ENCODE measurements around the gene RPS27L.
"Not testable (repeated sequence)": the region's sequence is repeated elsewhere in the genome, so short reads cannot be mapped to it uniquely, and the experiment has no call there.

The RPS27L gene

GRCh38 chr15:63140936-63141335 is 16.3 kb downstream of the RPS27L start:
- no peak for DNase-seq (ENCODE audit: low read depth, low spot score)

- DNase-seq (ENCODE audit: low read depth, low spot score): no peak
Measured at GRCh38 chr15:63136742-63137141, 20.5 kb downstream of the RPS27L start.

- DNase-seq (ENCODE audit: low read depth, low spot score): no peak
Measured at GRCh38 chr15:63135804-63136203, 21.5 kb downstream of the RPS27L start.

GRCh38 chr15:63135281-63135680 is 22.0 kb downstream of the RPS27L start:
- DNase-seq (ENCODE audit: low read depth, low spot score): no peak

- no peak for DNase-seq (ENCODE audit: low read depth, low spot score)
Measured at GRCh38 chr15:63134245-63134985, 22.9 kb downstream of the RPS27L start.

GRCh38 chr15:63133786-63134185 is 23.5 kb downstream of the RPS27L start:
- no peak for DNase-seq (ENCODE audit: low read depth, low spot score)

- no peak for DNase-seq (ENCODE audit: low read depth, low spot score)
Measured at GRCh38 chr15:63126726-63127125, 30.6 kb downstream of the RPS27L start.

- no peak for DNase-seq (ENCODE audit: low read depth, low spot score)
Measured at GRCh38 chr15:63124506-63124905, 32.8 kb downstream of the RPS27L start.

GRCh38 chr15:63122002-63122875 is 35.0 kb downstream of the RPS27L start:
- DNase-seq (ENCODE audit: low read depth, low spot score): peak; percentile 73

GRCh38 chr15:63121382-63122001 is 35.8 kb downstream of the RPS27L start, which contains the start of gene LACTB:
LACTB (plus strand) TSS chr15:63121861; CDS start chr15:63121872, 11 bp downstream.
- DNase-seq (ENCODE audit: low read depth, low spot score): peak; percentile 81

- no peak for DNase-seq (ENCODE audit: low read depth, low spot score)
Measured at GRCh38 chr15:63118854-63119253, 38.4 kb downstream of the RPS27L start.

GRCh38 chr15:63114465-63114864 is 42.8 kb downstream of the RPS27L start:
- no peak for DNase-seq (ENCODE audit: low read depth, low spot score)

- DNase-seq (ENCODE audit: low read depth, low spot score): no peak
Measured at GRCh38 chr15:63112871-63113270, 44.4 kb downstream of the RPS27L start.

GRCh38 chr15:63111481-63111880 is 45.8 kb downstream of the RPS27L start:
- DNase-seq (ENCODE audit: low read depth, low spot score): no peak

GRCh38 chr15:63110428-63111026 is 46.8 kb downstream of the RPS27L start:
- peak; percentile 18 for DNase-seq (ENCODE audit: low read depth, low spot score)

GRCh38 chr15:63109920-63110319 is 47.4 kb downstream of the RPS27L start:
- DNase-seq (ENCODE audit: low read depth, low spot score): no peak

GRCh38 chr15:63109498-63109897 is 47.8 kb downstream of the RPS27L start:
- no peak for DNase-seq (ENCODE audit: low read depth, low spot score)

GRCh38 chr15:63107895-63108546 is 49.3 kb downstream of the RPS27L start:
- no peak for DNase-seq (ENCODE audit: low read depth, low spot score)

GRCh38 chr15:63105354-63105753 is 51.9 kb downstream of the RPS27L start:
- not testable (repeated sequence) for DNase-seq (ENCODE audit: low read depth, low spot score)

GRCh38 chr15:63104727-63105126 is 52.5 kb downstream of the RPS27L start:
- no peak for DNase-seq (ENCODE audit: low read depth, low spot score)

- no peak for DNase-seq (ENCODE audit: low read depth, low spot score)
Measured at GRCh38 chr15:63103416-63103815, 53.9 kb downstream of the RPS27L start.
